ENCODE data around the gene GPRC5D.

DNA sequence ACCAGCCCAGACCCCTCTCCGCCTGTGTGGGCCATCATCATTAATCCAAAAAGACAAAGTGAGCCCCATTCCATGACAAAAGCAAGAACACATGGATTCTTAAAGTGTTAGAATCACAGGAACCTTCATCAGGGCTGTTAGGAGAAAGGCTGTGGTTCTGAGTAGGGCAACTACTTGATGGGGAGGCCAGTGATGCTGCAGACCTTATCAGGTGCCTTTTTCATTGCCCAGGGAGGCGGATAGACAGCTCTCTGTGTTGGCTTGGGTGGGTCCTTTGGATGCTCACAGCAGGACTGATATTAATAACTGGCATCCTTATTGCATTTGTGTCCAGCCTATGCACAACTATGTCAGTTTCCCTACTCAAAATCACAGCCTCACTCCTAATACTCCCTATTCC, 45.8 kb upstream of the GPRC5D start:
- TF ChIP-seq ZNF274 (IDR thresholded peaks at IDR 0.05; ENCODE audit: low read depth, low read length) (no peak), YY1 (IDR thresholded peaks at IDR 0.05; ENCODE audit: insufficient read depth, insufficient read length) (no peak)

All from NT2/D1 (cell line).